Umbilical cord (tissue), 2 donors: ENCODE results near the gene MRAP2. TPM values are rescaled to one million over a fixed set of nuclear protein-coding genes. Genes with fewer than 3 reads are reported as not detected.
"Not testable (repeated sequence)": the region's sequence is repeated elsewhere in the genome, so short reads cannot be mapped to it uniquely, and the experiment has no call there.

Experiments used
- DNase-seq: peaks from one replicate; pipeline ENCODE4 v3.0.0-alpha.2; 2015; ENCODE audit warnings: low spot score
- total RNA-seq: library from RNA; depleted of rRNA; stranded (reverse); fragments of >200 nt; gene quantifications from one replicate; pipeline ENCODE4 v1.2.3, GENCODE V29; 2014; ENCODE audit warnings: low replicate concordance; ENCODE audit not compliant: insufficient read depth

Gene MRAP2
- total RNA-seq, 1 donor from 2014 or later, result 4.1 TPM

- DNase-seq, result not testable (repeated sequence)
Observed at GRCh38 chr6:84129588-84129987, 96.0 kb downstream of the MRAP2 start.

DNA sequence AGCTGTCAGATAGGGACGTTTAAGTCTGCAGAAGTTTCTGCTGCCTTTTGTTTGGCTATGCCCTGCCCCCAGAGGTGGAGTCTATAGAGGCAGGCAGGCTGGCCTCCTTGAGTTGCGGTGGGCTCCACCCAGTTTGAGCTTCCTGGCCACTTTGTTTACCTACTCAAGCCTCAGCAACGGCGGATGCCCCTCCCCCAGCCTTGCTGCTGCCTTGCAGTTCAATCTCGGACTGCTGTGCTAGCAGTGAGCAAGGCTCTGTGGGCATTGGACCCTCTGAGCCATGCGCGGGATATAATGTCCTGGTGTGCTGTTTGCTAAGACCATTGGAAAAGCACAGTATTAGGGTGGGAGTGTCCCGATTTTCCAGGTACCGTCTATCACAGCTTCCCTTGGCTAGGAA is 99.8 kb downstream of the MRAP2 start:
- DNase-seq, result not testable (repeated sequence)

DNA sequence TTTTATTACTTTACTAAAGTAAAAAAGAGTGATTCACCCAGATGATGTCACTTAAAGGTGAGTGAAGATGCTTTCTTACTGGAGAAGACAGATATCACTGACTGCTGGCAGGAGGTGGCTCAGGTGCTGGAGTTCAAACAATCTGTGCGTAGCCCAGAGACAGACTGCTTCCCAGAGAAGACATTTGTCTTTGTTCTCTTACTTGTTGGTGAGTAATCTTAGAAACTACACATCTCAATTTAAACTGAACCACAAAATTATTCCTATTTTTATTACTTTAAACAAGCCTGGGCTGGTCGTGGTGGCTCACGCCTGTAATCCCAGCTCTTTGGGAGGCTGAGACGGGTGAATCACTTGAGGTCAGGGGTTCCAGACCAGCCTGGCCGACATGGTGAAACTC is 101.7 kb downstream of the MRAP2 start:
- no peak for DNase-seq

DNA sequence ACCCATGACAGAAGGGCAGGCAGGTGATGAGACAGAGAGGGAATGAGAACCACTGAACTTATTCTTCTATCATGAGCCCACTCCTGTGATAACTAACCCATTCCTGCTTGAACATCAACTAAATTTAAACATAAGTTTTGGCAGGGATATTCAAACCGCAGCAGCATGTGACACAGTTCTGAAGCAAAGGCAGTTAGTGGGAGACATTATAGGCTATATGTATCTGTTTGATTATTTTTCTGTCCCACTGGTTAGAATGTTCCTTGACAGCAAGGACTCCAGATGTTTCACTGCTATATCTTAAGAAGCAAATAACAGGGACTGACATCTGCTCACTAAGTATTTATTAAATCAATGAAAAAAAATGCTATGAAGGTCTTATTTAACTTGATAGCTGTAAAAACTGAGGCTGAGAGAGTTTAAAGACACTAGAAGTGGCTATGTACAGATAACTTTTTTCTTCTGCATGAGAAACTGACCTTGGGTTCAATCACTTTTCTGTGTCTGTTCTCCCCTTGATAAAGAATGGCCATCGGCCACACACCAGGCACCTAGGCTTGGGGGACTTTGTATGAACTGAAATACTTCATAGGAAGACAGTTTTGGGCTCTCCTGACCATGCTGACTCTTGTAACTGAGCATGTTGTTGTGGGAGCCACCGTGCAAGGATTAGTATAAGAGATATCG is 102.9 kb downstream of the MRAP2 start:
- no peak for DNase-seq

GRCh38 chr6:84137051-84137375 is 103.4 kb downstream of the MRAP2 start:
- no peak for DNase-seq

DNA sequence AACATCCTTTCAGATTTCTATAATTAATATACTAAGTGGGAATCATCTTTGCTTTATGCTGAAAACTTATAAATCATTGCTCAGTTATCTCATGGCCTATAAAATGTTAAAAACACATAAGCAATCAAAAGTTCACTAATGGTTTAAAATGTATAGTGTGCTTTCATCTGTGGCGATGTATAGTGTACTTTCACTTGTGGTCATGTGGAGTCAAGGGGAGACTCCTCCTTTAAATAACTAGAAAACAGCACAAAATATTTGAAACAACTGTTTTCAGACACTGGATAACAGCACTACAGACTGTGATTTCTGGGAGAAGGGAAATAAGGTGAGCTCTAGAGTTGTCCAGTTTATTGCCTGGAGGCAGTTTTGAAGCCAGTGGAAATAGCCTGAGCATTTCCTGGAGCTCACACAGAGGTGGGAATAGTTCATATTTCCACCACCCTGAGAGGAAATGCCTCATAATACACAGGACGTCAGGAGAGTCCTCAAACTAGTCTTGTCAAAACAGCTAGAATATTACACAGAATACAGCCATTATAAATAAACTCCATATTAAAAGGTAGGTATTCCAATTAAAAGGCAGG is 104.5 kb downstream of the MRAP2 start:
- no peak for DNase-seq

GRCh38 chr6:84139311-84139710 is 105.7 kb downstream of the MRAP2 start:
- no peak for DNase-seq

Other genes with a start within 250 kb of the MRAP2 start
- gene RIPPLY2, start 180.4 kb upstream of the MRAP2 start, total RNA-seq, result 7.0 TPM
- gene CYB5R4, start 174.1 kb upstream of the MRAP2 start, total RNA-seq, result 3.1 TPM
- 7.7 TPM for gene CEP162, start 193.9 kb downstream of the MRAP2 start, total RNA-seq